Measurements from ENCODE around the gene B3GNT2. TPM values are rescaled to one million over a fixed set of nuclear protein-coding genes. Genes with fewer than 3 reads are reported as not detected.

B3GNT2 gene
- total RNA-seq, 1 donor from 2014 or later: 23.8 TPM

DNA sequence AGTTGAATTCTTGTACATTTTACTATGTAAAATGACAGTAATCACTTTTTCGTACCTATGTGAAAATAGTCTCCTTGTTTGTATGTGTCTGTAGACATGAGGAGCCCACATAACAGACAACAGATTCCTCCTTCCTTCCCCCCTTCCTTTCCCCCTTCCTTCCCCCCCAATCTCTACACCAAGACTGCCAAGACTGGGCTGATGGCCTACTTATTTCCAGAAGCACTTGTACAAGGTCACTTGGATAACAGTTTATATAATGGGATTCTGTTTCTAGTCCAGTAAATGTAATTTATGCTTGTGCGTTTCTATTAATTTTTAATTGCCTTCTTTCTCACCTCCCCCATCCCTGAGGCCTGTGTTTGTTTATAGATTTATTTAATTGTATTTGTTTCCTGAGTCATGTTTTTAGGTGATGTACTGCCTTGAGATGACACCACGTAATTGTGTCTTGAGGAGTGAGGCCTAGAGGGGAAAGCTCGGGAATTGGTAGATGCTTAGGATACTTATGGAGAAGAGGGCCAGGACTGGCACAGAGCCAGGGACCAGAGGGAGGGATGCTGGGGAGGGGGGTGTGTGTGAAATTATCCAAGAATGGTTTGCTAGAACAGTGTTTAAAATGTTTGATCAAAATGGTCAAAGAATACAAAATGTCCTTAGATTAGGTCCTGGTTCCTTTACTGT is 12.3 kb downstream of the B3GNT2 start:
- Mint-ChIP-seq H3K4me3 (ENCODE audit: unreplicated experiment) (no peak overlapping the region), H3K9me3 (ENCODE audit: unreplicated experiment) (no peaks in the 10 kb centered on the region), H3K36me3 (ENCODE audit: low read depth, unreplicated experiment) (peaks cover under 1% of the 10 kb centered on the region), H3K27ac (ENCODE audit: unreplicated experiment) (no peak overlapping the region), H3K27me3 (ENCODE audit: low read depth, unreplicated experiment) (no peaks in the 10 kb centered on the region), H3K4me1 (ENCODE audit: low read depth, unreplicated experiment) (peaks cover 22% of the 10 kb centered on the region)
- Histone ChIP-seq H3K4me2 (ENCODE audit: low read length) (no peak overlapping the region), H3K27ac (ENCODE audit: low read depth, low read length) (no peak overlapping the region), H3K9ac (ENCODE audit: low read length) (no peak overlapping the region), H2AFZ (ENCODE audit: low read depth, low read length) (no peak overlapping the region), H3K27me3 (ENCODE audit: insufficient read depth, low read length) (no peaks in the 10 kb centered on the region), H3K36me3 (ENCODE audit: insufficient read depth, low read length) (no peaks in the 10 kb centered on the region), H3K79me2 (ENCODE audit: insufficient read depth, low read length) (peaks cover 81% of the 10 kb centered on the region), H3K4me1 (ENCODE audit: insufficient read depth, low read length) (no peaks in the 10 kb centered on the region), H4K20me1 (ENCODE audit: insufficient read depth, low read length) (peaks cover 61% of the 10 kb centered on the region), H3K4me3 (ENCODE audit: insufficient read depth, low read depth, low read length) (no peak overlapping the region), H3K9me3 (ENCODE audit: insufficient read depth, low read depth, low read length) (no peaks in the 10 kb centered on the region)
- TF ChIP-seq EZH2 (IDR thresholded peaks at IDR 0.05; ENCODE audit: insufficient read depth, low read length): no peak
- TF ChIP-seq, protein P1, sequence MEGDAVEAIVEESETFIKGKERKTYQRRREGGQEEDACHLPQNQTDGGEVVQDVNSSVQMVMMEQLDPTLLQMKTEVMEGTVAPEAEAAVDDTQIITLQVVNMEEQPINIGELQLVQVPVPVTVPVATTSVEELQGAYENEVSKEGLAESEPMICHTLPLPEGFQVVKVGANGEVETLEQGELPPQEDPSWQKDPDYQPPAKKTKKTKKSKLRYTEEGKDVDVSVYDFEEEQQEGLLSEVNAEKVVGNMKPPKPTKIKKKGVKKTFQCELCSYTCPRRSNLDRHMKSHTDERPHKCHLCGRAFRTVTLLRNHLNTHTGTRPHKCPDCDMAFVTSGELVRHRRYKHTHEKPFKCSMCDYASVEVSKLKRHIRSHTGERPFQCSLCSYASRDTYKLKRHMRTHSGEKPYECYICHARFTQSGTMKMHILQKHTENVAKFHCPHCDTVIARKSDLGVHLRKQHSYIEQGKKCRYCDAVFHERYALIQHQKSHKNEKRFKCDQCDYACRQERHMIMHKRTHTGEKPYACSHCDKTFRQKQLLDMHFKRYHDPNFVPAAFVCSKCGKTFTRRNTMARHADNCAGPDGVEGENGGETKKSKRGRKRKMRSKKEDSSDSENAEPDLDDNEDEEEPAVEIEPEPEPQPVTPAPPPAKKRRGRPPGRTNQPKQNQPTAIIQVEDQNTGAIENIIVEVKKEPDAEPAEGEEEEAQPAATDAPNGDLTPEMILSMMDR (IDR thresholded peaks at IDR 0.05; ENCODE audit: insufficient read depth, low read depth, low read length): no peak
- DNase-seq (ENCODE audit: low read depth) (no peak), FAIRE-seq (no peak)

DNA sequence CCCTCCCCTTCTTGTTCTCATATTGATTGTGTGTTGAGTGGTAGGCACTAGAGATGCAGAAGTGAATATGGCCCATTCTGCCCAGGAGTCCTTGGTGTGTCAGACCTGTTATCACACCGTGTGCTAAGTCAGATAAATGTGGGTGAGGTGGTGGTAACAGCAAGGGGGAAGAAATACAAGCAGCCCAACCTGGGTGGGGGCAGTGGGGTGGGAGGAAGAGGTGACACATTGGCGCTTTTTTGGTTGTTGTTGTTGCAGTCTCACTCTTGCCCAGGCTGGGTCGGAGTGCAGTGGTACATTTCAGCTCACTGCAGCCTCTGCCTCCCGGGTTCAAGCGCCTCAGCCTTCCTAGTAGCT is 12.8 kb downstream of the B3GNT2 start:
- H4K20me1 ChIP-seq (ENCODE audit: insufficient read depth, low read length): peaks cover 56% of the 10 kb centered on the region
- Mint-ChIP-seq H3K4me1 (ENCODE audit: low read depth, unreplicated experiment) (peaks cover 24% of the 10 kb centered on the region), H3K27me3 (ENCODE audit: low read depth, unreplicated experiment) (no peaks in the 10 kb centered on the region), H3K9me3 (ENCODE audit: unreplicated experiment) (no peaks in the 10 kb centered on the region), H3K36me3 (ENCODE audit: low read depth, unreplicated experiment) (peaks cover 4% of the 10 kb centered on the region), H3K4me3 (ENCODE audit: unreplicated experiment) (no peak overlapping the region), H3K27ac (ENCODE audit: unreplicated experiment) (no peak overlapping the region)
- H3K9me3 ChIP-seq (ENCODE audit: insufficient read depth, low read depth, low read length): no peaks in the 10 kb centered on the region
- no peaks in the 10 kb centered on the region for H3K27me3 ChIP-seq (ENCODE audit: insufficient read depth, low read length)
- H3K4me1 ChIP-seq (ENCODE audit: insufficient read depth, low read length): no peaks in the 10 kb centered on the region
- DNase-seq (ENCODE audit: low read depth): no peak
- no peak overlapping the region for H3K4me3 ChIP-seq (ENCODE audit: insufficient read depth, low read depth, low read length)
- H3K79me2 ChIP-seq (ENCODE audit: insufficient read depth, low read length): peaks cover 80% of the 10 kb centered on the region
- TF ChIP-seq EZH2 (IDR thresholded peaks at IDR 0.05; ENCODE audit: insufficient read depth, low read length): no peak
- TF ChIP-seq, protein P1 (IDR thresholded peaks at IDR 0.05; ENCODE audit: insufficient read depth, low read depth, low read length): no peak
- H3K27ac ChIP-seq (ENCODE audit: low read depth, low read length): no peak overlapping the region
- H3K9ac ChIP-seq (ENCODE audit: low read length): no peak overlapping the region
- no peak for FAIRE-seq
- no peaks in the 10 kb centered on the region for H3K36me3 ChIP-seq (ENCODE audit: insufficient read depth, low read length)
- H2AFZ ChIP-seq (ENCODE audit: low read depth, low read length): no peak overlapping the region
- H3K4me2 ChIP-seq (ENCODE audit: low read length): no peak overlapping the region

DNA sequence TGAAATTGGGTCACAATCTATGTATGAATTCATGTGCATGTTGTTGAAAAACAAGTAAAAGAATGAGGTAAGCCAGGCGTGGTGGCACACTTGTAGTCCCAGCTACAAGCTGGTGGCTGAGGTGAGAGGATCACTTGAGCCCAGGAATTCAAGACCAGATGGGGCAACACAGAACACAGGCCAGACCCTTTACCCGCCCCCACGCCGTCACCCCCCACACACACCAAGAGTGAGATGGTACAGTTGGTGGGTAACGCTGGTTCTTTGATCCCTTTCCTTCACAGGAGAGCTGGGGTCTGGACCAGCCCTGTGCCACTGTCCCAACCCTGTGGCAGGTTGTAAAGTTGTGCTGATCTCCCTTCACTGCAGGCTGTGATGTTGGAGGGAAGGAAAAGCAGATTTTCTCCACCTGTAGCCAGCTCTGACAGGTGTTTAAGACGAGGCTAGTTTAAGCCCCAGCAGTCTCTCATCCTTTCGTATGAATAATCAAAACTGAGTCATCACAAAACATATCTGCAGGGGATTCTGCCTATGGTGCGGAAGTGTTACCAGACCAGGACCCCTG is 13.6 kb downstream of the B3GNT2 start:
- Histone ChIP-seq H3K36me3 (ENCODE audit: insufficient read depth, low read length) (no peaks in the 10 kb centered on the region), H3K9me3 (ENCODE audit: insufficient read depth, low read depth, low read length) (no peaks in the 10 kb centered on the region), H3K9ac (ENCODE audit: low read length) (no peak overlapping the region), H3K79me2 (ENCODE audit: insufficient read depth, low read length) (peaks cover 82% of the 10 kb centered on the region), H2AFZ (ENCODE audit: low read depth, low read length) (no peak overlapping the region), H3K27ac (ENCODE audit: low read depth, low read length) (no peak overlapping the region), H4K20me1 (ENCODE audit: insufficient read depth, low read length) (peaks cover 61% of the 10 kb centered on the region), H3K4me1 (ENCODE audit: insufficient read depth, low read length) (no peaks in the 10 kb centered on the region), H3K4me3 (ENCODE audit: insufficient read depth, low read depth, low read length) (no peak overlapping the region), H3K4me2 (ENCODE audit: low read length) (no peak overlapping the region), H3K27me3 (ENCODE audit: insufficient read depth, low read length) (no peaks in the 10 kb centered on the region)
- no peaks in the 10 kb centered on the region for H3K9me3 Mint-ChIP-seq (ENCODE audit: unreplicated experiment)
- TF ChIP-seq, protein P1 (IDR thresholded peaks at IDR 0.05; ENCODE audit: insufficient read depth, low read depth, low read length): no peak
- TF ChIP-seq EZH2 (IDR thresholded peaks at IDR 0.05; ENCODE audit: insufficient read depth, low read length): no peak
- no peak for DNase-seq (ENCODE audit: low read depth)
- H3K27me3 Mint-ChIP-seq (ENCODE audit: low read depth, unreplicated experiment): no peaks in the 10 kb centered on the region
- no peak overlapping the region for H3K4me3 Mint-ChIP-seq (ENCODE audit: unreplicated experiment)
- H3K27ac Mint-ChIP-seq (ENCODE audit: unreplicated experiment): no peak overlapping the region
- peaks cover 27% of the 10 kb centered on the region for H3K4me1 Mint-ChIP-seq (ENCODE audit: low read depth, unreplicated experiment)
- FAIRE-seq: no peak
- peaks cover 7% of the 10 kb centered on the region for H3K36me3 Mint-ChIP-seq (ENCODE audit: low read depth, unreplicated experiment)
